HG03196 (cell line): Measurements from ENCODE around the gene TMEM154.

Experiments used
- ATAC-seq: cut with Tn5 transposase; IDR thresholded peaks from one replicate; pipeline ENCODE4 v1.9.1; 2021; ENCODE audit not compliant: unreplicated experiment

TMEM154 gene

DNA sequence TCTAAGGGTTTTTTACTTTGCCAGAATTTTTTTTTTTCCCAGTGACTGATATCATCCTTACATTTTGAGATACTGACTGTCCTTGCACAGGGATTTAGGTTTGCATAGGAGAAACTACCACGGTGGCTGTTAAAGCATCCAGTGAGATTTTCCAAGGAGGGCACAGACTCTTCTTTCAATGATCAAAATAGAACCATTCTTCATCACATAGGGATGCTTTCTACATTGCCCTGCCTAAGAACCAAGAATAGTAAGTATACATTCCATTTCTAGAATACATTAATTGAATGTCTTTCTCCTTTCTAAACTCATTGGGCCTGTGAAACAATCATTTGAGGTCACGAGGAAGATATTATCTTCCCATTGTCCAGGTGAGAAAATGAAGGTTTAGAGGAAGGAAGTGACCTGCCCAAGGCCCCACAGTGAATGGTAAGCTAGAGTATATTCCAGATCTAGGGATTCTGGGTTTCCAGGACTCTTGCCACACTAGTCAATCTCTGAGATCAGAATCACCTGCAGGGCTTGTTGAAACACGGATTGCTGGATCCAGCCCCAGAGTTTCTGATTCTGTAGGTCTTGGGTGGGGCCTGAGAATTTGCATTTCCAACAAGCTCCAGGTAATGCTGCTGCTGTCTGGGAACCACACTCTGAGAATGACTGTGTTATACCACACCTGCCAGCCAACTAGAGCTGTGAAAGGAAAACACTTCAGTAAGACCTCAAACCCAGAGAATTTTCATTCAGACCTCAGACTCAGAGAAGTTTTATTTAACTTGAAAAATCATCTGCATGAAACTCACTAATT, 17.7 kb upstream of the TMEM154 start:
- ATAC-seq = peak; percentile 0

DNA sequence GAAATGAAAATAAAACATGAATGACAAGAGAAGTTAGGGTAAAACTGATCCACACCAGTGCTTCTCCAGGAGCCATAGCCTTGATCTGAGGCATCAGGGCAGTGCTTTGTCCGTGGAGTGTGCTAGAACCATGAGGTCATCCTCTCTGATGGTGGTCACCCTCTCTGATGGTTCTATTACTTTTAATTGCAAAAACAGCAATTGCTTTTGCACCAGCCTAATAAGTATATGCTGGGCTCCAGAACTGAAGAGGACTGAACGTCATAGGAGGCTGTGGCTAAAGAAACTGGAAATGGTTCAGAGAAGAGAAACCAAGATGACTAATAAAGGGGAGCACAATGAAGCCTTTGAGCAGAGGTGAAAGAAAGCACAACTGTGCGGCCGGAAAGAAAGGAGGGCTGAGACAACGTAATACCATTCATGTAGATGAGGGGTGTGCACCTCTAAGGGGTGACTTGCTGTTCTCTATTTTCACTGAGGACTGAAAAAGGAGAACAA, 17.0 kb upstream of the TMEM154 start:
- peak; percentile 95 for ATAC-seq

DNA sequence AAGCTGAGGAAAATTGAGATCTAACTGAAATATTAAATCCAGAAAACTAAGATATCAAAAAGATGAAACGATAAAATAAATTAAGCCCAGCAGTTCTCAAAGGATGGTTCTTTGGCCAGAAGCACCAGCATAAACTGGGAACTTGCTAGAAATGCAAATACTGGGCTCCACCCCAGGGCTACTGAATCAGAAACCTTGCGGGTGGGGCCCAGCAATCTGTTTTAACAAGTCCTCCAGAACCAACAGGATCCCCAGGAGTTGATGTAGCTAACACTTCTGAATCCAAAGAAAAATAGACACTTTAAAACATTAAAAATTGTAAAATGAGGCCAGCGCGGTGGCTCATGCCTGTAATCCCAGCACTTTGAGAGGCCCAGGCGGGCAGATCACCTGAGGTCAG, 14.1 kb upstream of the TMEM154 start:
- no peak for ATAC-seq

DNA sequence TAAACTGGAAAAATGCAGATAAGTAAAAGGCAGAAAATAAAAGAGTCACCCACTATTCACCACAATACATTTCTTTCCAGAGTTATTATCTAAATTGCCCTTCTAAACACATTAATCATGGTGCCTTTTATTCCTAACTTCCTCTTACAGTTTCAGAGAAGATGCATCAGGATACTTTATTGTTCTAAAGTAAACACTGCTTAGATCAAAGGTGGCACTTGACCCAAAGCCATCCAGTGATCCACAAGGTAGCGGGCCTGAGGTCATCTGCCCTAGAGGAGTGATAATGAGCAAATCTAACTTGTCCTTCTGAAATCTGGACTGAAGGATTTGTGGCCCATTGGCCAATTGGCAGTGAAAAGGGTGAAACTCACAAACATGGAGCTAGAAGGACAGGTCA, 12.0 kb upstream of the TMEM154 start:
- ATAC-seq = no peak

DNA sequence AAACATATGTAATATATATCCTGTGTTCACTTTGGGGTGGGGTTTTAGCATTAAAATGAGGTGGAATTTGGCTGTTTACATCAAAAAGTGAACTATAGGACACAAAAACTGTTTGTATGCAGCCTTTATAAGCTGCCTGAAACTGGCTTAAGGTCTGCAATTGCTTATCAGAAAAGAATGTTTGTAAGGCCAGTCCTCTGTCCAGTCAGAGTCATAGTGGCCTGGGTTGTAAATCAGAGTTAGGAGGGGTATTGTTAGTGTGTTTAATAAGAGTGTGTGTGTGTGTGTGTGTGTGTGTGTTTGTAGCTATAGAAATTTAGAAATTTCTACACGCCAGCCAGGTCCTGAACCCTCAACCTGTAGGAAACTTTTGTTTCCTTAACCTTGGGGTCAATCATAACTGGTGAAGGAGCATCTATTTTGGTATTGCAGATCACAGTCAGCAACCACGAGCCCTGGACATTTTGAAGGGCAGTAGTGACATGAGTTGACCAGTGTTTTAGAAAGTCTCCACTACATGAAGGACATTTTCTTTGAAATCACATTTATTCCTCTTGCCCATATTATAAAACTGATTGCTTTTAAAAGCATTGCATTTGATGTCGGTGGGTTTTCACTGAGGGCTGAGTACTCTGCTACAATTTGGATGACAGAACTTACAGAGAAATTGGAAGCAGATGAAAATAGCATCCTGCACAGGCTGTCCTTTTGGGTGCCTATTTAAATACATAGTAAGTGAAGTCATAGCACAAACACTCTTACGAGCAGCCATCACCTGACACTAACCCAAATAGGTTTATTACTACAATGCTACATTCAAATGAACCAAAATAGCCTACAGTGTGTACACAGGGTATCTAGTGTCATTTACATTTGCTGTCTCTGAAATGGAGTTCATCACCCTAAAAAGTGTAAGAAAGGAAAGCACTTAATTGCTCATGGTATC, 11.2 kb upstream of the TMEM154 start:
- no peak for ATAC-seq

DNA sequence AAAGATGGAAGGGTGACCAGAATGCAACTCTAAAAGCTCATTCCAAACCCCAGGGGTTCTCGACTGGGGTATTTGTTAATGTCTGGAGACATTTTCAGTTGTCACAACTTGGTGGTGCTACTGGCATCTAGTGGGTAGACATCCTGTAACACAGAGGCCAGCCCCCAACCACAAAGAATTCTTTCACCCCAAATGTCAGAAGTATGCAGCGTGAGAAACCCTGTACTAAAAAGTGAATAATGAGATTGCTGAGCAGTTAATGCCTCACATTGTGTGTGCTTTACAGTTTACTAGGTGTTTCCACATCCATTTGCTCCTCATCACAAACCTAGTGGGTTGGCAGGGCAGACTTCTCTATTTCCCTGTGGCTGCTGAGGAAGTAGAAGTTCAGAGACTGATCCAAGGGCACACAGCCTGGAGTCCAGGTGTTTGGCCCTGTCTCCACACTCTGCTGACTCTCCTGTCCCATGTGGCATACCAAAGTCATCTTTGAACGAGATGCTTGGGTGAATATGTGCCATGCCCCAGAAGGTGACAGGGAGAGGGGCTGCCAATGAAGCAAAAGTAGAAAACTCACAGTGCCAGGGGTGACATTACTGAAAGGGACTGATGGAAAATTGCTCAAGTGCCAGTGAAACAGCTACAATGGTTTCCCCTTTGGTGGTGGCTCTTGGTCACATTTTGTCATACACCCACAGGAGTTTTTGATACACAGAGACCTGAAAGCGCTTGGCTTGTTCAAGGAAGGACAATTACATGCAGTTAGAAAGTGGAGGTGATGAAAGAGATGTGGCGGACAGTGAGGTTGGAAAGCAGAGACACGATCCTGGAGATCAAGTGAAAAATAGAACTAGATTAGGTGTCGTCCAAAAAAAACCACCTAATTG, 10.1 kb upstream of the TMEM154 start:
- ATAC-seq = no peak

DNA sequence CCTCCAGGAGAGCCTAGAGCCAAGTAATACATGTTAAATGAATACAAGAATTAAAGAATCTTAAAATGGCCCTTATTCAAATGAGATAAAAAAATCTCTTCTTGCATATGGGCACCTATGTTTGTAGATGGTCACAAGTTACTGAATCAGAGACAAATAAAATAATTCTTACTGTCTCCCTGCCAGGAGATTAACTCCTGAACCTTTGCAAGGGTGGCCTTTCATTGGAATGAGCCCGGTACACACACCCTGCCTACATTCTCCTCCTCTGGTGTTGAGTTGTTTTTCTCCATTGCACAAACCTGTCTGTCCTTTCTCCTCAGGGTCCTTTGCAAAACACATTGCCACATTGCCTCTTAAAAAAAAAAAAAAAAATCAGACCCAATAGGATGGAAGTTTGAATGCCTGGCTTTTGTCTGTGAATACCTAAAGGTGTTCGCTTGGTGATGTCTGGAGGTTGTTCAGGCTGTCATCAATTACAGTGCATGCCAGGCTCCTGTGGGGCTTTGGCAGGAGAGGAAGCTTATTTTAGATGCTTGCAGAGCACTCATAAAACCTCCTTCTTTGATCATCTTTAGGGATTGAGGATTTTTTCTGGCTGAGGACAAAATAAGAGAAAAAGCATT, 8.3 kb upstream of the TMEM154 start:
- no peak for ATAC-seq

GRCh38 chr4:152686452-152687013, 6.7 kb upstream of the TMEM154 start:
- ATAC-seq = no peak

DNA sequence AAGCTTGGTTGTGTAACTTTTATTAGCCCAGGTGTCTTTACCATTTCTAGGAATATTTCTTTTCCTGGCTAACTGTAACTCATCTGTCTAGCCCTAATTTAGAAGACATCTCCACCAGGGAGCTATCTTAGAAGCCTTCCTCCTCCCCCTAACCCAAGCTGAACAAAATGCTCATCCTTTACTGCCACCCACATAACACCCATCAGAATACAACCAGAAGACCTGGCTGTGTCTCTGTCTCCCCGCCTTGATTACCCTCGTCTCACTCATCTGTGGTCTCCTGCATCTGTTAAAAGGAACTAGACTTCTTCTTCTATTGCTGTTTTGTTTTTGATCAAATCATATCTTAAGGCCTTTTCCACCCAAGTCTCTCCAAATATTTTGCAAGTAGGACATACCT, 4.8 kb upstream of the TMEM154 start:
- no peak for ATAC-seq

- no peak for ATAC-seq
Measured at GRCh38 chr4:152684007-152684406, 4.2 kb upstream of the TMEM154 start.

GRCh38 chr4:152682143-152682941, 2.5 kb upstream of the TMEM154 start:
- ATAC-seq = no peak

GRCh38 chr4:152680988-152681603, 1.3 kb upstream of the TMEM154 start:
- no peak for ATAC-seq

DNA sequence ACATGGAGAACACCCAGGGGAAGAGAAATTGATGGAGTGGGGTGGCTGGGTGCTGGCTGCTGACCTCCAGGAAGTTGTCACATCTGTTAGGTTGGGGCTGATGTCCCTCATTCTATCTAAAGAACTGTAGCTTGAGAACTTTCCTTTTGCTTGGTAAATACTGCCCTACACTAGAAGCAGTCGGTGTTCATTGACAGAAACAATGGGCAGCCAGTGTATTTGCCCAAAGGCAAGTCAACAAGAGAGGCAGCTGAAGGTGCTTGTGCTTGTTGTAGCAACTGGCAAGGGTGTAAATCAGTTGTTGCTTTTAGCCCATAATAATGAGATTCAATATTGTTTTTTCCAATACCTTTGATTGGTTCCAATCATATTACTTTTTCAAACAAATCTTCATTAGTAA, 956 bp downstream of the TMEM154 start:
- ATAC-seq = no peak

DNA sequence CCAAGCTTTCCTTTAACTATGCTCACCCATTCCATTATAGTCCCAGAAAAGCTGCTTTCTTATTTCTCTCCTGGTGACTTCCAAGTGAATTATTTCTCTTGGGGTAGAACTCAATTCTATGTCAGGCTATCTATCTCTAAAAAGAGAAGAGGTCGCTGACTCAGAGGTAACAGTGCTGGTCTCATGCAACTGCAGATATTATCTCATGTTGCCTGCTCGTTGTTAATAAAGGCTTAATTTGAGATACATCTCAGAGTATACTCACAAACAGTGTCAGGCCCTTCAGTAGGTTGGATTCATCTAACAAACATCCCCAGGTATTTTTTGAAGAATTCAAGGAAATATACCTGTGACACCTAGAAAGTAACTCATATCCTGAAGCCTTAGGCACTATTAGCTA, 2.7 kb downstream of the TMEM154 start:
- no peak for ATAC-seq

GRCh38 chr4:152676052-152676854, 3.5 kb downstream of the TMEM154 start:
- no peak for ATAC-seq

GRCh38 chr4:152674359-152674758, 5.4 kb downstream of the TMEM154 start:
- ATAC-seq = no peak

DNA sequence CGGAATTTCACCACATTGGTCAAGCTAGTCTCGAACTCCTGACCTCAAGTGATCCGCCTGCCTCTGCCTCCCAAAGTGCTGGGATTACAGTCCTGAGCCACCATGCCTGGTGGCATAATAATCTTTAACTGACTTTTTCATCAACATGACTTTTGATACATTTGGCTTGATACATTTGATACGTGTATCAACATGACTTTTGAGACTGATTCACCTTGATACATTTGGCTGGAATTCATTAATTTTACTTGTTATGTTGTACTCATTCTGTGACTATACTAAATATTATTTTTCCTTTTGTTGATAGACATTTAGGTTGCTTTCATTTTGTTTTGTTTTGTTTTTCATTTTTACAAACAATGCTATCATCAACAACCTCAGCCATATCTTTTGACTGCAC, 6.3 kb downstream of the TMEM154 start:
- no peak for ATAC-seq
